Esophagus muscularis mucosa (tissue), 4 donors: ENCODE measurements around the gene PLEKHA6. TPM values are rescaled to one million over a fixed set of nuclear protein-coding genes. Genes with fewer than 3 reads are reported as not detected.

Source experiments
- DNase-seq: peaks from one replicate; pipeline ENCODE4 v3.0.0-alpha.2; 2017; ENCODE audit errors: extremely low spot score
- H3K27ac ChIP-seq, 4 donors: fragments of 200-600 bp; sonication (generic); replicated peaks in 1 of 4; 1 replicate in 3 of 4; 2 replicates in 1 of 4; pipeline ENCODE4 v1.5.1; 2016 to 2019; ENCODE audit warnings: mild to moderate bottlenecking in 1 of 4
- H3K27me3 ChIP-seq, 4 donors: fragments of 200-600 bp; sonication (generic); one replicate each; pipeline versions ENCODE4 v1.5.1 to v1.6.0; 2016 to 2019
- H3K36me3 ChIP-seq, 4 donors: fragments of 200-600 bp; sonication (generic); one replicate each; pipeline ENCODE4 v1.5.1; 2016 to 2019
- H3K4me1 ChIP-seq, 4 donors: fragments of 200-600 bp; sonication (generic); one replicate each; pipeline ENCODE4 v1.5.1; 2016 to 2019
- H3K4me3 ChIP-seq, 4 donors: fragments of 200-600 bp; sonication (generic); 1 replicate in 2 of 4; 2 replicates in 2 of 4; pipeline ENCODE4 v1.5.1; 2016 to 2019; ENCODE audit warnings: mild to moderate bottlenecking in 4 of 4, moderate library complexity in 1 of 4
- H3K9me3 ChIP-seq, 4 donors: fragments of 200-600 bp; sonication (generic); 1 replicate in 3 of 4; 2 replicates in 1 of 4; pipeline ENCODE4 v1.5.1; 2016 to 2019
- EP300 ChIP-seq: sonication (generic); formaldehyde crosslinking; IDR thresholded peaks from one replicate; pipeline ENCODE4 v1.6.1; 2017; ENCODE audit warnings: antibody characterized with exemption
- POLR2A ChIP-seq: fragments of 450-650 bp; IDR thresholded peaks from one replicate; pipeline ENCODE4 v1.6.1; 2017; ENCODE audit warnings: antibody characterized with exemption, moderate library complexity, mild to moderate bottlenecking, low read depth
- POLR2AphosphoS5 ChIP-seq, 2 donors: sonication (generic); formaldehyde crosslinking; IDR thresholded peaks; one replicate each; pipeline ENCODE4 v1.6.1; 2017; ENCODE audit warnings: antibody characterized with exemption in 2 of 2
- WGBS: methylation state at CpG from one replicate; pipeline ENCODE4 v1.1.5; 2018; 5-methylcytosine and 5-hydroxymethylcytosine counted together
- intact Hi-C: fragments of 100-400 bp; cut with DNase I; formaldehyde crosslinking; loops from one replicate; pipeline ENCODE4 v1.15.1; 2023
- total RNA-seq, 4 donors: library from RNA; depleted of rRNA; stranded (reverse); fragments of >200 nt; gene quantifications; one replicate each; pipeline versions ENCODE4 v1.1.0 to v1.2.1, GENCODE V29; 2016
- TF ChIP-seq, protein P1 (sequence below), 3 experiments: fragments of 200-600 bp in 2 of 3; fragments of 450-650 bp in 1 of 3; sonication (generic) in 2 of 3; IDR thresholded peaks; one replicate each; pipeline ENCODE4 v1.5.1; 2017 to 2019; ENCODE audit warnings: antibody characterized with exemption in 3 of 3, mild to moderate bottlenecking in 2 of 3, moderate library complexity in 1 of 3

Gene PLEKHA6
- total RNA-seq, 4 donors from 2014 or later = 11.9 to 22.4 (median 15.9) TPM

DNA sequence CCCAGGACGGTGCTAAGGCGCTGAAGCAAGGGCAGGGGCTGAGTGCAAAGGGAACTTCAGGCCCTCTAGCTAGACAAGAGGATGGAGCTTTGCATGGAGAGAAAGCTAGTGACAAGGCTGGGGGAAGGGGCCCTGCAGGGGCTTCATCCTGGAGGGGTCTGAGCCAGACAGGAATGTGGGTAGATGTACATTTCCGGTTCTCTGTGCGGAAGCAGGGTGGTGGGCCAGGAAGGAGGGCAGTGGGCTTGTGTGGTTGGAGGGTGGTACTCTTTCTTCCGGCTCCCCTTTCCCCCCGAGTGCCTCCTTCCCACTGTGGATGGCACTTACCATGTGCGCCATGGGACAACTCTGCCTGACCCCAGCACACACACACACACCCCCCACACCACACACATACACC, 165.0 kb downstream of the PLEKHA6 start:
- no peak for TF ChIP-seq POLR2AphosphoS5 (IDR thresholded peaks at IDR 0.05)
- TF ChIP-seq, protein P1, sequence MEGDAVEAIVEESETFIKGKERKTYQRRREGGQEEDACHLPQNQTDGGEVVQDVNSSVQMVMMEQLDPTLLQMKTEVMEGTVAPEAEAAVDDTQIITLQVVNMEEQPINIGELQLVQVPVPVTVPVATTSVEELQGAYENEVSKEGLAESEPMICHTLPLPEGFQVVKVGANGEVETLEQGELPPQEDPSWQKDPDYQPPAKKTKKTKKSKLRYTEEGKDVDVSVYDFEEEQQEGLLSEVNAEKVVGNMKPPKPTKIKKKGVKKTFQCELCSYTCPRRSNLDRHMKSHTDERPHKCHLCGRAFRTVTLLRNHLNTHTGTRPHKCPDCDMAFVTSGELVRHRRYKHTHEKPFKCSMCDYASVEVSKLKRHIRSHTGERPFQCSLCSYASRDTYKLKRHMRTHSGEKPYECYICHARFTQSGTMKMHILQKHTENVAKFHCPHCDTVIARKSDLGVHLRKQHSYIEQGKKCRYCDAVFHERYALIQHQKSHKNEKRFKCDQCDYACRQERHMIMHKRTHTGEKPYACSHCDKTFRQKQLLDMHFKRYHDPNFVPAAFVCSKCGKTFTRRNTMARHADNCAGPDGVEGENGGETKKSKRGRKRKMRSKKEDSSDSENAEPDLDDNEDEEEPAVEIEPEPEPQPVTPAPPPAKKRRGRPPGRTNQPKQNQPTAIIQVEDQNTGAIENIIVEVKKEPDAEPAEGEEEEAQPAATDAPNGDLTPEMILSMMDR (IDR thresholded peaks at IDR 0.05) = no peak
- no peak for TF ChIP-seq EP300
- no peak for TF ChIP-seq POLR2A
- Histone ChIP-seq H3K36me3 (no peaks in the 10 kb centered on the region), H3K4me1 (peaks cover 0 to 11% (median 6%) of the 10 kb centered on the region in 4 donors), H3K9me3 (no peaks in the 10 kb centered on the region), H3K27me3 (peaks cover 0 to 89% (median 3%) of the 10 kb centered on the region in 4 donors), H3K4me3 (no peak overlapping the region), H3K27ac (no peak overlapping the region)
- DNase-seq = no peak
- intact Hi-C loops = no loop called here
- WGBS = 77% methylated on average over 7 of the region's 7 CpGs

DNA sequence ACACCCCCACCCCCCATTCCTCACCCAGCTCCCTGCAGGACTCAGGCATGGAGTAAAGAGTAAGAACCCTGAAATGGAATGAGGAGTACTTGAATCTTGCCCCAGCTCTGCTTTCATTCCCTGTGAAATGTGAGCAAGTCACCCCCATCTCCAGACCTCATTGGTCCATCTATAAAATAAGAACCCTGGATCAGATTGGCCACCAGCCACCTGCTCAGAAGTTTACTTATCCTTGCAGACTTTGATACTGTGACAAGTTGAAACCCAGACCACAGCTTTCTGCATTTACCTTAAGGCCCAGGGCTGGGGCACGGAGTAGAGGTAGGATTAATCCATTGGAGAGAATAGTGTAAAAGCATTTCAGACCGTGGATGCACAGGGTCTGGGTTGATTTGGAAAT, 165.6 kb downstream of the PLEKHA6 start:
- intact Hi-C loops = no loop called here
- no peak for DNase-seq
- H3K27ac ChIP-seq = no peak overlapping the region
- H3K9me3 ChIP-seq = no peaks in the 10 kb centered on the region
- H3K4me3 ChIP-seq = no peak overlapping the region
- no peaks in the 10 kb centered on the region for H3K36me3 ChIP-seq
- TF ChIP-seq EP300 = no peak
- TF ChIP-seq, protein P1 (IDR thresholded peaks at IDR 0.05) = no peak
- TF ChIP-seq POLR2AphosphoS5 (IDR thresholded peaks at IDR 0.05) = no peak
- no peak for TF ChIP-seq POLR2A
- peaks cover 0 to 89% (median 9%) of the 10 kb centered on the region in 4 donors for H3K27me3 ChIP-seq
- 82% methylated on average over 2 of the region's 2 CpGs for WGBS
- H3K4me1 ChIP-seq = peaks cover 0 to 12% (median 5%) of the 10 kb centered on the region in 4 donors

DNA sequence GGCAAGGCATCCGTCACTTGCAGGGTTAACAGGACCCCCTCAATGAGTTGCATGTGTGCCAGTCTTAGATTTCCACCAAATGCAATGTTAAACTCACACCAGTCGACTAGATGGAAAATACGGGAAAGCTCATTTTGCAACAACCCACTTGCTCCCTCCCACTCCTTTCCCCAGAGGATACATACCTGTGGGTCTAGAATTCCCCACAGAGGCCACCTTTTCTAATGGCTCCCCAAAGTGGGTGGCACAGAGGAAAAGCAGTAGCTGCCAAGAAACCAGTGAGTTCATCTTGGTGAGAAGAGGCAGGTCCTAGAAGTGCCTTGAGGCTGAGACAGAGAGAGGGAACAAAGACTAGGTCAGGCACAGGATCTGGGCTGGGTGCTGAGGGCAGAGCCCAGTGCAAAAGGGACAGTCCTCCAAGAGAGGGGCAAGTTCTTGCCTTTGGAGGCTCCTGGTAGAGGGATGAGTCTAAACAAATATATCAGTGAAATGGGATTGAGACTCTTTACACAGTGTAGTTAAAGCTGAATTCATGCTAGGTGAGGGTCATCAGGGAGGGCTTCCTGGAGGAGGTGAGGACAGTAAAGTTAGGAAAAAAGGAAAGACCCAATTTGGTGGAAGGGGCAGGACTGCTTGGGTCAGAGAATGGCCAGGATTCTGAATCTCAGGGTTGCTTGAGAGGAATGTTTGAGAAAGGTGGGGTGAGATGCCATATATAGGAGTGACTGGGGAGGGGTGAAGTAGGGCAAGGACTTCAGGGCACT, 167.0 kb downstream of the PLEKHA6 start:
- Histone ChIP-seq H3K27me3 (peaks cover 0 to 89% (median 14%) of the 10 kb centered on the region in 4 donors), H3K9me3 (no peaks in the 10 kb centered on the region), H3K36me3 (no peaks in the 10 kb centered on the region), H3K4me1 (peaks cover 0 to 9% (median 3%) of the 10 kb centered on the region in 4 donors), H3K4me3 (no peak overlapping the region), H3K27ac (no peak overlapping the region)
- 69% methylated on average over 3 of the region's 3 CpGs for WGBS
- no peak for DNase-seq
- TF ChIP-seq, protein P1 (IDR thresholded peaks at IDR 0.05) = no peak
- no peak for TF ChIP-seq EP300
- TF ChIP-seq POLR2A = no peak
- TF ChIP-seq POLR2AphosphoS5 (IDR thresholded peaks at IDR 0.05) = no peak
- intact Hi-C loops = no loop called here

DNA sequence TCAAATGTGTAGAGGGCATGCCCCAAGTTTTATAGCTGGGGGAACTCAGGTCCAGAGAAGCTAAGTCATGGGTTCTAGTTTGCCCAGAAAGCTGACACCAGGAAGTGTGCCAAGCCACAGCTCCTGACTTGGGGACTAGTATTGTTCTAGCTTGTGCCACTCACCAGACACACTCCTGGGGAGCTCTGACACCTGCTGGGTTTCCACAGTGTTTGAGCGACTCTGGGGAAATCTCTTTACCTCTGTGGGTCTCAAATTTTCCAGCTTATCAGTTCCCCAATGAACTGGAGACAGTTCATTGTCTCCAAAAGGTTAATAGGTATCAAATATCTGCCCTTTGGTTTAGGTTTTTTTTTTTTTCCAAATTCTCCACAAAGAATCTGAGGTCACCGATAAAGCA, 167.7 kb downstream of the PLEKHA6 start:
- H3K27me3 ChIP-seq = peaks cover 0 to 91% (median 14%) of the 10 kb centered on the region in 4 donors
- WGBS = 94% methylated on average over 2 of the region's 2 CpGs
- intact Hi-C loops = no loop called here

DNA sequence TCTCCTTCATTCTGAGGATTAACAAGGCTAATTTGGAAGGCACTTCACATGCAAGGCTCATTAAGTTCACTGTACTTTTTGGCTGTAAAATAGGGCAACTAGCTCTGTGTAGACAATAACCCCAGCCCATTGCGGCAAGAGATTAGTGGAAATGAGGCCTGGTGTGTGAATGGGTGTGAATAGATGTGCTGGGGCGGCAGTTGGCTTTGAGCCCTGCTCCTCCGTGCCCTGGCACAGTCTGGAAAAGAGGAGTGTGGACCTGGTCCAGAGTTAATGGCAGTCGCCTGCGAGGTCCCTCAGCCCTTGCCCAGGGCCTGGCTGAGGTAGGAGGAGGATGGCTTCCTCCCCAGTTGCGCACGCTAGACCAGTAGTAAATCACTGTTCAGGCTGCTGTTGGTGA, 168.3 kb downstream of the PLEKHA6 start:
- no peak for TF ChIP-seq POLR2A
- intact Hi-C loops = no loop called here
- H3K27ac ChIP-seq = no peak overlapping the region
- peaks cover 0 to 9% (median 3%) of the 10 kb centered on the region in 4 donors for H3K4me1 ChIP-seq
- H3K9me3 ChIP-seq = no peaks in the 10 kb centered on the region
- DNase-seq = no peak
- WGBS = 81% methylated on average over 7 of the region's 7 CpGs
- no peak overlapping the region for H3K4me3 ChIP-seq
- peaks cover 0 to 91% (median 14%) of the 10 kb centered on the region in 4 donors for H3K27me3 ChIP-seq
- no peaks in the 10 kb centered on the region for H3K36me3 ChIP-seq

More for the DNA sequence above, 167.7 kb downstream of the PLEKHA6 start:
- H3K36me3 ChIP-seq = no peaks in the 10 kb centered on the region
- no peak for TF ChIP-seq POLR2A
- DNase-seq = no peak
- H3K4me1 ChIP-seq = peaks cover 0 to 9% (median 3%) of the 10 kb centered on the region in 4 donors
- H3K27ac ChIP-seq = no peak overlapping the region
- no peak overlapping the region for H3K4me3 ChIP-seq
- H3K9me3 ChIP-seq = no peaks in the 10 kb centered on the region
